Endothelial cell of umbilical vein (primary cell): ENCODE results near the gene GPR107. TPM values are rescaled to one million over a fixed set of nuclear protein-coding genes. Genes with fewer than 3 reads are reported as not detected.

Source experiments
- BruUV-seq: library from RNA; stranded (reverse); fragments of 400-500 nt; replicated peaks from 2 replicates; lab custom pipeline; 2021; lab: Mats Ljungman, UMichigan
- CTCF ChIA-PET: fragments of 300-600, 350-600 bp; sonication (Branson Sonifier 250); formaldehyde crosslinking; loops from one replicate; lab custom pipeline; 2021; ENCODE audit warnings: antibody characterized with exemption, inconsistent platforms; lab: Charles Lee
- POLR2A ChIA-PET: fragments of 300-600, 350-600 bp; sonication (Branson Sonifier 250); formaldehyde crosslinking; loops from one replicate; lab custom pipeline; 2021; ENCODE audit warnings: antibody characterized with exemption, inconsistent platforms; lab: Charles Lee
- DNase-seq: peaks from one replicate; pipeline ENCODE4 v3.0.0-alpha.2; 2011; ENCODE audit warnings: low read depth, low spot score
- FAIRE-seq: peaks from 2 replicates; lab custom pipeline; 2011; peaks lifted over from hg19 to GRCh38; lab: Jason Lieb, UNC
- H2AFZ ChIP-seq: 2 replicates; pipeline ENCODE4 v1.6.0; 2012; ENCODE audit warnings: low read depth, low read length, control low read depth, inconsistent platforms
- H3K27ac ChIP-seq: 2 replicates; pipeline ENCODE4 v1.5.1; 2011; ENCODE audit warnings: low read depth, mild to moderate bottlenecking, control low read depth, low read length, moderate library complexity; ENCODE audit not compliant: insufficient read depth
- H3K27me3 ChIP-seq, 2 experiments: 2 replicates each; pipeline versions ENCODE4 v1.6.0 to v1.6.1; 2011; ENCODE audit warnings: low read length in 2 of 2, mixed read lengths in 1 of 2; ENCODE audit not compliant: control insufficient read depth in 2 of 2, insufficient read depth in 2 of 2
- H3K36me3 ChIP-seq, 2 experiments: 2 replicates in 1 of 2; 3 replicates in 1 of 2; pipeline ENCODE4 v1.5.1; 2011; ENCODE audit warnings: low read length in 2 of 2, mild to moderate bottlenecking in 1 of 2, moderate library complexity in 1 of 2; ENCODE audit not compliant: control insufficient read depth in 2 of 2, insufficient read depth in 2 of 2; ENCODE audit errors: extremely low read depth in 1 of 2
- H3K4me1 ChIP-seq: 3 replicates; pipeline ENCODE4 v1.5.1; 2011; ENCODE audit warnings: mild to moderate bottlenecking, low read length; ENCODE audit not compliant: control insufficient read depth, insufficient read depth; ENCODE audit errors: extremely low read depth
- H3K4me2 ChIP-seq: 2 replicates; pipeline ENCODE4 v1.6.1; 2011; ENCODE audit warnings: low read length, control low read depth, mixed read lengths; ENCODE audit not compliant: insufficient read depth
- H3K4me3 ChIP-seq, 3 experiments: fragments of 200-600 bp in 1 of 3; sonication (generic), shearing (Covaris generic) in 1 of 3; replicated peaks in 1 of 3; 2 replicates each; pipeline ENCODE4 v1.5.1; 2011 to 2016; ENCODE audit warnings: control low read depth in 3 of 3, low read length in 3 of 3, mild to moderate bottlenecking in 2 of 3, inconsistent platforms in 1 of 3, low read depth in 1 of 3, moderate library complexity in 1 of 3; ENCODE audit not compliant: insufficient read depth in 1 of 3
- H3K79me2 ChIP-seq: 2 replicates; pipeline ENCODE4 v1.6.0; 2012; ENCODE audit warnings: low read length, inconsistent platforms; ENCODE audit not compliant: control insufficient read depth, insufficient read depth
- H3K9ac ChIP-seq: replicated peaks from 2 replicates; pipeline ENCODE3; 2011; ENCODE audit warnings: low read length, control low read depth; ENCODE audit not compliant: insufficient read depth; ENCODE audit errors: extremely low read depth
- H3K9me1 ChIP-seq: replicated peaks from 3 replicates; pipeline ENCODE4 v1.6.0; 2011; ENCODE audit warnings: mild to moderate bottlenecking, low read length; ENCODE audit not compliant: control insufficient read depth, insufficient read depth; ENCODE audit errors: extremely low read depth
- H3K9me3 ChIP-seq: replicated peaks from 2 replicates; pipeline ENCODE4 v1.5.1; 2012; ENCODE audit warnings: low read length, inconsistent platforms; ENCODE audit not compliant: control insufficient read depth, insufficient read depth
- H4K20me1 ChIP-seq: replicated peaks from 2 replicates; pipeline ENCODE3; 2011; ENCODE audit warnings: mild to moderate bottlenecking, low read length; ENCODE audit not compliant: control insufficient read depth, insufficient read depth; ENCODE audit errors: extremely low read depth
- CTCF ChIP-seq, 2 donors: IDR thresholded peaks; 1 replicate in 1 of 2; 2 replicates in 1 of 2; pipeline ENCODE4 v1.5.1; 2011; ENCODE audit warnings: low read length in 2 of 2, mild to moderate bottlenecking in 2 of 2, moderate library complexity in 2 of 2, control low read depth in 1 of 2, inconsistent platforms in 1 of 2, low read depth in 1 of 2; ENCODE audit not compliant: insufficient read depth in 1 of 2; ENCODE audit errors: extremely low read depth in 1 of 2
- EZH2 ChIP-seq: IDR thresholded peaks from 2 replicates; pipeline ENCODE4 v1.6.1; 2012; ENCODE audit warnings: borderline replicate concordance, low read depth, mild to moderate bottlenecking, moderate library complexity, low read length, inconsistent platforms; ENCODE audit not compliant: severe bottlenecking
- FOS ChIP-seq: IDR thresholded peaks from 2 replicates; pipeline ENCODE4 v1.6.1; 2011; ENCODE audit warnings: mild to moderate bottlenecking, low read length, moderate library complexity, borderline replicate concordance; ENCODE audit not compliant: insufficient read depth
- GATA2 ChIP-seq: IDR thresholded peaks from 2 replicates; pipeline ENCODE4 v1.7.0; 2011; ENCODE audit warnings: low read depth, mild to moderate bottlenecking, moderate library complexity, mixed read lengths, low read length; ENCODE audit not compliant: insufficient read length, insufficient read depth
- JUN ChIP-seq: IDR thresholded peaks from 2 replicates; pipeline ENCODE4 v1.6.1; 2011; ENCODE audit warnings: borderline replicate concordance, low read depth; ENCODE audit not compliant: insufficient read length, insufficient read depth
- MAX ChIP-seq: IDR thresholded peaks from 2 replicates; pipeline ENCODE4 v1.6.1; 2011; ENCODE audit not compliant: insufficient read depth, insufficient read length
- MYC ChIP-seq: IDR thresholded peaks from one replicate; pipeline ENCODE4 v1.6.1; 2011; ENCODE audit warnings: mild to moderate bottlenecking, low read depth, low read length
- POLR2A ChIP-seq: IDR thresholded peaks from 2 replicates; pipeline ENCODE4 v1.6.1; 2012; ENCODE audit warnings: low read depth, mild to moderate bottlenecking, control low read depth, low read length
- POLR2AphosphoS5 ChIP-seq: IDR thresholded peaks from 2 replicates; pipeline ENCODE4 v1.6.1; 2012; ENCODE audit warnings: low read depth, mild to moderate bottlenecking, control low read depth, low read length, moderate library complexity; ENCODE audit not compliant: insufficient read depth
- dilution Hi-C: fragments of 300-500 bp; cut with MboI; formaldehyde crosslinking; loops from one replicate; pipeline ENCODE4 v1.15.0; 2019; ENCODE audit warnings: low sequenced_read_pairs; ENCODE audit not compliant: extremely low pct_ligation_motif_present
- intact Hi-C: fragments of 100-400 bp; cut with micrococcal nuclease; formaldehyde crosslinking; loops from one replicate; pipeline ENCODE4 v1.10.0; 2022
- polyA plus RNA-seq, 4 experiments: library from polyadenylated mRNA; depleted of rRNA in 3 of 4; stranded (reverse) in 3 of 4; unstranded in 1 of 4; fragments of >200 nt; gene quantifications; 2 replicates each; pipeline versions ENCODE4 v1.2.1 to v1.2.3, GENCODE V29; 2011 to 2012; ENCODE audit warnings: missing spikeins in 1 of 4
- total RNA-seq: library from RNA; stranded (reverse); gene quantifications from 2 replicates; pipeline ENCODE4 v1.2.3, GENCODE V29; 2021

Gene GPR107
- total and polyA plus RNA-seq, 2 donors (not counting 3 experiments of a cell fraction or from before 2014, with no cell fraction given): 27.2 to 38.9 TPM

- POLR2A ChIA-PET: no interaction called here
- H3K36me3 ChIP-seq: peaks cover 0 to 4% of the 10 kb centered on the region in 2 experiments
- no peak for TF ChIP-seq GATA2
- TF ChIP-seq CTCF (IDR thresholded peaks at IDR 0.05; ENCODE audit: extremely low read depth in 1 of 2, insufficient read depth in 1 of 2, low read depth in 1 of 2, low read length in 2 of 2): no peak
- no peak for TF ChIP-seq MYC
- TF ChIP-seq POLR2AphosphoS5: no peak
- no peak for TF ChIP-seq EZH2
- TF ChIP-seq JUN: no peak
- TF ChIP-seq FOS: no peak
- no peak for TF ChIP-seq POLR2A
- TF ChIP-seq MAX: no peak
- H3K9me1 ChIP-seq: no peaks in the 10 kb centered on the region
- peaks cover 79% of the 10 kb centered on the region for H3K79me2 ChIP-seq
- H3K27ac ChIP-seq: no peak overlapping the region
- CTCF ChIA-PET: interaction anchor here (1.0 kb wide), 1 partner anchor 21 kb away, joined by 3 read pairs; no protein-coding TSS in a partner anchor
- H3K4me1 ChIP-seq: no peaks in the 10 kb centered on the region
- H3K9ac ChIP-seq: no peak overlapping the region
- no peak for FAIRE-seq
- H3K4me2 ChIP-seq: no peak overlapping the region
- no peak overlapping the region for H2AFZ ChIP-seq
- DNase-seq: no peak
- no peak overlapping the region for H3K4me3 ChIP-seq
- no peaks in the 10 kb centered on the region for H3K27me3 ChIP-seq
- dilution Hi-C loops (no loop called here), intact Hi-C loops (no loop called here)
- no peaks in the 10 kb centered on the region for H4K20me1 ChIP-seq
- BruUV-seq: no TSS peak
- no peaks in the 10 kb centered on the region for H3K9me3 ChIP-seq
Observed at GRCh38 chr9:130179331-130179907, 125.7 kb downstream of the GPR107 start.
